ENCODE measurements around the gene CIAO3. TPM values are rescaled to one million over a fixed set of nuclear protein-coding genes. Genes with fewer than 3 reads are reported as not detected.

CIAO3 gene
- total and polyA plus RNA-seq, 8 donors: 11.1 to 72.9 (median 16.3) TPM

- no peak for ATAC-seq
- peak overlapping the region in 2 of 4 donors; percentile 74 to 75 for H3K4me3 ChIP-seq
- no peak overlapping the region for H3K27ac ChIP-seq
- H3K4me1 ChIP-seq: peaks cover 9 to 29% (median 24%) of the 10 kb centered on the region in 3 donors
- peak in 3 of 6 donors; percentile 61 to 87 (median 79) for DNase-seq
- TF ChIP-seq, protein P1, sequence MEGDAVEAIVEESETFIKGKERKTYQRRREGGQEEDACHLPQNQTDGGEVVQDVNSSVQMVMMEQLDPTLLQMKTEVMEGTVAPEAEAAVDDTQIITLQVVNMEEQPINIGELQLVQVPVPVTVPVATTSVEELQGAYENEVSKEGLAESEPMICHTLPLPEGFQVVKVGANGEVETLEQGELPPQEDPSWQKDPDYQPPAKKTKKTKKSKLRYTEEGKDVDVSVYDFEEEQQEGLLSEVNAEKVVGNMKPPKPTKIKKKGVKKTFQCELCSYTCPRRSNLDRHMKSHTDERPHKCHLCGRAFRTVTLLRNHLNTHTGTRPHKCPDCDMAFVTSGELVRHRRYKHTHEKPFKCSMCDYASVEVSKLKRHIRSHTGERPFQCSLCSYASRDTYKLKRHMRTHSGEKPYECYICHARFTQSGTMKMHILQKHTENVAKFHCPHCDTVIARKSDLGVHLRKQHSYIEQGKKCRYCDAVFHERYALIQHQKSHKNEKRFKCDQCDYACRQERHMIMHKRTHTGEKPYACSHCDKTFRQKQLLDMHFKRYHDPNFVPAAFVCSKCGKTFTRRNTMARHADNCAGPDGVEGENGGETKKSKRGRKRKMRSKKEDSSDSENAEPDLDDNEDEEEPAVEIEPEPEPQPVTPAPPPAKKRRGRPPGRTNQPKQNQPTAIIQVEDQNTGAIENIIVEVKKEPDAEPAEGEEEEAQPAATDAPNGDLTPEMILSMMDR (IDR thresholded peaks at IDR 0.05): no peak
- intact Hi-C loops (cut with DNase I): no loop called here
- H3K27me3 ChIP-seq: no peaks in the 10 kb centered on the region
- 71 to 79% methylated on average over 28 of the region's 28 CpGs for WGBS, 2 donors
- H3K36me3 ChIP-seq: peaks cover 0 to 14% (median 13%) of the 10 kb centered on the region in 3 donors
- H3K9me3 ChIP-seq: no peaks in the 10 kb centered on the region
- no peak for FAIRE-seq
These were observed 58.9 kb downstream of the CIAO3 start for GRCh38 chr16:681746-682427.

- intact Hi-C loops (cut with DNase I): no loop called here
- DNase-seq (peak in 3 of 6 donors; percentile 71 to 86 (median 85)), ATAC-seq (no peak), FAIRE-seq (no peak)
- peaks cover 0 to 14% (median 13%) of the 10 kb centered on the region in 3 donors for H3K36me3 ChIP-seq
- WGBS, 2 donors: 40 to 43% methylated on average over 44 of the region's 44 CpGs
- no peaks in the 10 kb centered on the region for H3K9me3 ChIP-seq
- peaks cover 9 to 29% (median 24%) of the 10 kb centered on the region in 3 donors for H3K4me1 ChIP-seq
- no peaks in the 10 kb centered on the region for H3K27me3 ChIP-seq
- TF ChIP-seq, protein P1 (IDR thresholded peaks at IDR 0.05): no peak
- peak overlapping the region; percentile 74 to 87 (median 82) for H3K27ac ChIP-seq
- peak overlapping the region; percentile 51 to 93 (median 74) for H3K4me3 ChIP-seq
These were observed 59.6 kb downstream of the CIAO3 start for GRCh38 chr16:680967-681745.

GRCh38 chr16:680625-680945, 60.2 kb downstream of the CIAO3 start:
- no peaks in the 10 kb centered on the region for H3K27me3 ChIP-seq
- ATAC-seq (no peak), FAIRE-seq (no peak), DNase-seq (no peak)
- H3K9me3 ChIP-seq: no peaks in the 10 kb centered on the region
- peaks cover 9 to 29% (median 24%) of the 10 kb centered on the region in 3 donors for H3K4me1 ChIP-seq
- intact Hi-C loops (cut with DNase I): no loop called here
- WGBS, 2 donors: 0 to 1% methylated on average over 26 to 38 of the region's 38 CpGs
- TF ChIP-seq, protein P1 (IDR thresholded peaks at IDR 0.05): no peak
- peak overlapping the region; percentile 51 to 93 (median 74) for H3K4me3 ChIP-seq
- H3K27ac ChIP-seq: peak overlapping the region; percentile 74 to 87 (median 82)
- peaks cover 0 to 14% (median 13%) of the 10 kb centered on the region in 3 donors for H3K36me3 ChIP-seq

- no peaks in the 10 kb centered on the region for H3K27me3 ChIP-seq
- H3K9me3 ChIP-seq: no peaks in the 10 kb centered on the region
- H3K4me1 ChIP-seq: peaks cover 9 to 25% (median 24%) of the 10 kb centered on the region in 3 donors
- peak within 1 kb of the TSS; percentile 74 to 87 (median 82) for H3K27ac ChIP-seq
- H3K36me3 ChIP-seq: peaks cover 0 to 14% (median 13%) of the 10 kb centered on the region in 3 donors
- FAIRE-seq: no peak
- DNase-seq: peak; percentile 78 to 94 (median 88)
- intact Hi-C loops (cut with DNase I): no loop called here
- peak; percentile 63 to 82 (median 72) for ATAC-seq
- WGBS, 2 donors: 0 to 1% methylated on average over 29 to 91 of the region's 91 CpGs
- TF ChIP-seq, protein P1 (IDR thresholded peaks at IDR 0.05): no peak
- peak within 1 kb of the TSS; percentile 51 to 93 (median 74) for H3K4me3 ChIP-seq
These were observed 60.8 kb downstream of the CIAO3 start, which contains the start of gene STUB1 for GRCh38 chr16:679814-680624. STUB1 (plus strand) TSS chr16:680410; CDS start chr16:680526, 116 bp downstream.

Small RNA genes within 50 kb of the gene (microRNA-seq; reads per million reads assigned to microRNA genes)
- 0 reads per million in 2 donors for gene MIR662

Other genes with a start within 250 kb of the CIAO3 start
- 10 to 100 TPM; 25.4 to 53.6 (median 37.2) TPM for gene CAPN15, start 213.3 kb downstream of the CIAO3 start, total RNA-seq
- gene CAPN15, start 213.3 kb downstream of the CIAO3 start, polyA plus RNA-seq: 10 to 100 TPM; 48.3 to 75.7 TPM
- 1 to 10 TPM in 1 of 6 donors, under 1 TPM in 5; 0.09 to 1.0 (median 0.70) TPM for gene PRR35, start 180.6 kb downstream of the CIAO3 start, total RNA-seq
- under 1 TPM; 0.38 to 0.72 TPM for gene PRR35, start 180.6 kb downstream of the CIAO3 start, polyA plus RNA-seq
- under 1 TPM in 4 of 6 donors, not detected in 2; 0.08 to 0.28 (median 0.14) TPM for gene NHLRC4, start 174.0 kb downstream of the CIAO3 start, total RNA-seq
- under 1 TPM; 0.05 to 0.27 TPM for gene NHLRC4, start 174.0 kb downstream of the CIAO3 start, polyA plus RNA-seq
- gene PIGQ, start 171.0 kb downstream of the CIAO3 start, total RNA-seq: 10 to 100 TPM; 29.7 to 48.4 (median 40.0) TPM
- gene PIGQ, start 171.0 kb downstream of the CIAO3 start, polyA plus RNA-seq: 100 to 1,000 TPM in 1 of 2 donors, 10 to 100 TPM in 1; 79.5 to 165 TPM
- 10 to 100 TPM; 19.4 to 42.4 (median 30.6) TPM for gene RAB40C, start 150.9 kb downstream of the CIAO3 start, total RNA-seq
- 10 to 100 TPM; 47.0 to 71.4 TPM for gene RAB40C, start 150.9 kb downstream of the CIAO3 start, polyA plus RNA-seq
- gene WFIKKN1, start 110.0 kb downstream of the CIAO3 start, total RNA-seq: 1 to 10 TPM in 3 of 6 donors, under 1 TPM in 3; 0.75 to 2.0 (median 1.2) TPM
- gene WFIKKN1, start 110.0 kb downstream of the CIAO3 start, polyA plus RNA-seq: 10 to 100 TPM in 1 of 2 donors, 1 to 10 TPM in 1; 2.6 to 13.8 TPM
- gene METTL26, start 104.7 kb downstream of the CIAO3 start, total RNA-seq: 10 to 100 TPM; 18.8 to 32.3 (median 24.4) TPM
- 100 to 1,000 TPM in 1 of 2 donors, 10 to 100 TPM in 1; 87.6 to 130 TPM for gene METTL26, start 104.7 kb downstream of the CIAO3 start, polyA plus RNA-seq
- gene MCRIP2, start 99.2 kb downstream of the CIAO3 start, total RNA-seq: 10 to 100 TPM; 19.0 to 33.9 (median 21.9) TPM
- 10 to 100 TPM; 65.1 to 89.3 TPM for gene MCRIP2, start 99.2 kb downstream of the CIAO3 start, polyA plus RNA-seq
- 10 to 100 TPM; 14.7 to 23.4 (median 19.3) TPM for gene WDR90, start 91.6 kb downstream of the CIAO3 start, total RNA-seq
- 10 to 100 TPM; 85.5 to 91.3 TPM for gene WDR90, start 91.6 kb downstream of the CIAO3 start, polyA plus RNA-seq
- gene RHOT2, start 72.9 kb downstream of the CIAO3 start, total RNA-seq: 10 to 100 TPM; 33.5 to 66.2 (median 45.6) TPM
- 100 to 1,000 TPM; 260 to 265 TPM for gene RHOT2, start 72.9 kb downstream of the CIAO3 start, polyA plus RNA-seq
- 1 to 10 TPM in 1 of 6 donors, under 1 TPM in 5; 0.28 to 1.0 (median 0.84) TPM for gene RHBDL1, start 65.3 kb downstream of the CIAO3 start, total RNA-seq
- gene RHBDL1, start 65.3 kb downstream of the CIAO3 start, polyA plus RNA-seq: 1 to 10 TPM; 2.3 to 5.1 TPM
- 10 to 100 TPM; 40.1 to 66.1 (median 56.0) TPM for gene STUB1, start 60.6 kb downstream of the CIAO3 start, total RNA-seq
- gene STUB1, start 60.6 kb downstream of the CIAO3 start, polyA plus RNA-seq: 100 to 1,000 TPM in 1 of 2 donors, 10 to 100 TPM in 1; 89.5 to 130 TPM
- gene JMJD8, start 56.7 kb downstream of the CIAO3 start, total RNA-seq: 10 to 100 TPM; 25.0 to 40.3 (median 30.9) TPM
- gene JMJD8, start 56.7 kb downstream of the CIAO3 start, polyA plus RNA-seq: 10 to 100 TPM; 47.4 to 50.2 TPM
- gene WDR24, start 50.6 kb downstream of the CIAO3 start, total RNA-seq: 1 to 10 TPM; 3.5 to 7.5 (median 5.2) TPM
- 1 to 10 TPM; 7.9 to 8.7 TPM for gene WDR24, start 50.6 kb downstream of the CIAO3 start, polyA plus RNA-seq
- gene FBXL16, start 35.2 kb downstream of the CIAO3 start, total RNA-seq: 1 to 10 TPM in 4 of 6 donors, under 1 TPM in 2; 0.60 to 2.8 (median 1.7) TPM
- gene FBXL16, start 35.2 kb downstream of the CIAO3 start, polyA plus RNA-seq: 10 to 100 TPM in 1 of 2 donors, 1 to 10 TPM in 1; 4.8 to 17.7 TPM
- gene METRN, start 25.9 kb downstream of the CIAO3 start, total RNA-seq: 10 to 100 TPM; 27.6 to 44.9 (median 37.7) TPM
- gene METRN, start 25.9 kb downstream of the CIAO3 start, polyA plus RNA-seq: 10 to 100 TPM; 74.2 to 82.0 TPM
- gene ANTKMT, start 19.9 kb downstream of the CIAO3 start, total RNA-seq: 10 to 100 TPM; 12.2 to 25.5 (median 20.1) TPM
- 10 to 100 TPM; 35.2 to 41.7 TPM for gene ANTKMT, start 19.9 kb downstream of the CIAO3 start, polyA plus RNA-seq
- under 1 TPM; 0.16 to 0.95 (median 0.25) TPM for gene CCDC78, start 14.6 kb downstream of the CIAO3 start, total RNA-seq
- 1 to 10 TPM; 2.1 to 7.7 TPM for gene CCDC78, start 14.6 kb downstream of the CIAO3 start, polyA plus RNA-seq
- 1 to 10 TPM in 4 of 6 donors, under 1 TPM in 2; 0.47 to 4.6 (median 1.1) TPM for gene HAGHL, start 13.9 kb downstream of the CIAO3 start, total RNA-seq
- gene HAGHL, start 13.9 kb downstream of the CIAO3 start, polyA plus RNA-seq: 10 to 100 TPM in 1 of 2 donors, 1 to 10 TPM in 1; 6.4 to 17.5 TPM
- 1 to 10 TPM in 2 of 6 donors, under 1 TPM in 3, not detected in 1; 0.35 to 2.4 (median 0.90) TPM for gene MSLN, start 19.7 kb upstream of the CIAO3 start, total RNA-seq
- gene MSLN, start 19.7 kb upstream of the CIAO3 start, polyA plus RNA-seq: 1 to 10 TPM in 1 of 2 donors, under 1 TPM in 1; 0.96 to 4.6 TPM
- gene RPUSD1, start 47.4 kb upstream of the CIAO3 start, total RNA-seq: 10 to 100 TPM in 2 of 6 donors, 1 to 10 TPM in 4; 6.2 to 11.1 (median 8.6) TPM
- 10 to 100 TPM; 17.7 to 21.1 TPM for gene RPUSD1, start 47.4 kb upstream of the CIAO3 start, polyA plus RNA-seq
- 10 to 100 TPM in 1 of 6 donors, 1 to 10 TPM in 5; 5.4 to 11.0 (median 6.5) TPM for gene CHTF18, start 47.6 kb upstream of the CIAO3 start, total RNA-seq
- gene CHTF18, start 47.6 kb upstream of the CIAO3 start, polyA plus RNA-seq: 10 to 100 TPM; 30.4 to 61.6 TPM
- gene GNG13, start 59.7 kb upstream of the CIAO3 start, total RNA-seq: not detected
- gene GNG13, start 59.7 kb upstream of the CIAO3 start, polyA plus RNA-seq: not detected
- gene LMF1, start 230.0 kb upstream of the CIAO3 start, total RNA-seq: 10 to 100 TPM in 4 of 6 donors, 1 to 10 TPM in 2; 9.3 to 17.6 (median 15.4) TPM
- gene LMF1, start 230.0 kb upstream of the CIAO3 start, polyA plus RNA-seq: 10 to 100 TPM; 48.3 to 64.6 TPM
- gene SOX8, start 240.8 kb upstream of the CIAO3 start, total RNA-seq: 1 to 10 TPM in 1 of 6 donors, under 1 TPM in 5; 0.54 to 1.3 (median 0.75) TPM
- 1 to 10 TPM; 3.5 to 5.5 TPM for gene SOX8, start 240.8 kb upstream of the CIAO3 start, polyA plus RNA-seq

All from pancreas (tissue), 10 donors.